ENCODE data around the gene SNX17. TPM values are rescaled to one million over a fixed set of nuclear protein-coding genes. Genes with fewer than 3 reads are reported as not detected.

The SNX17 gene
- total and polyA plus RNA-seq, 2 of the 13 experiments (the other 11 are each of a cell fraction or from before 2014, with no cell fraction given): 75.0 to 109 TPM

- TF ChIP-seq ZBTB33 (CRISPR knock-in tag; IDR thresholded peaks at IDR 0.05) (peak; percentile 95), ZNF772 (CRISPR knock-in tag; IDR thresholded peaks at IDR 0.05) (0 out of 2 replicates have a peak, but pooled peaks have one; percentile 69), SNAPC5 (CRISPR knock-in tag; IDR thresholded peaks at IDR 0.05; ENCODE audit: borderline replicate concordance) (no peak), ZBTB1 (CRISPR knock-in tag; IDR thresholded peaks at IDR 0.05; ENCODE audit: borderline replicate concordance) (no peak), GATAD1 (CRISPR knock-in tag; IDR thresholded peaks at IDR 0.05) (peak; percentile 70), GABPA (IDR thresholded peaks at IDR 0.05; ENCODE audit: low read depth, low read length) (peak; percentile 93), GABPA (CRISPR knock-in tag; IDR thresholded peaks at IDR 0.05; ENCODE audit: low read depth) (peak; percentile 94), MZF1 (CRISPR knock-in tag; IDR thresholded peaks at IDR 0.05; ENCODE audit: borderline replicate concordance) (no peak), KDM5B (CRISPR knock-in tag; IDR thresholded peaks at IDR 0.05; ENCODE audit: borderline replicate concordance) (0 out of 2 replicates have a peak, but pooled peaks have one; percentile 34), RFXANK (CRISPR knock-in tag; IDR thresholded peaks at IDR 0.05) (no peak), THAP7 (CRISPR knock-in tag; IDR thresholded peaks at IDR 0.05) (no peak), STAG1 (CRISPR knock-in tag; IDR thresholded peaks at IDR 0.05) (no peak), NBN (conservative IDR thresholded peaks at IDR 0.05) (no peak), PBX3 (CRISPR knock-in tag; IDR thresholded peaks at IDR 0.05; ENCODE audit: borderline replicate concordance) (no peak), ZNF512 (CRISPR knock-in tag; IDR thresholded peaks at IDR 0.05) (0 out of 2 replicates have a peak, but pooled peaks have one; percentile 27), PAWR (CRISPR knock-in tag; IDR thresholded peaks at IDR 0.05; ENCODE audit: borderline replicate concordance) (no peak), NR0B2 (CRISPR knock-in tag; IDR thresholded peaks at IDR 0.05) (0 out of 2 replicates have a peak, but pooled peaks have one; percentile 55), ZNF501 (CRISPR knock-in tag; IDR thresholded peaks at IDR 0.05) (no peak), SSRP1 (CRISPR knock-in tag; IDR thresholded peaks at IDR 0.05) (no peak), ZBTB49 (CRISPR knock-in tag; IDR thresholded peaks at IDR 0.05; ENCODE audit: borderline replicate concordance) (0 out of 2 replicates have a peak, but pooled peaks have one; percentile 11)
Observed at GRCh38 chr2:27380626-27381545, 10.5 kb downstream of the SNX17 start, which contains the start of gene ZNF513 (continued).

All from HepG2 (cell line).